PFSK-1 (cell line): ENCODE data around the gene KLF8. TPM values are rescaled to one million over a fixed set of nuclear protein-coding genes. Genes with fewer than 3 reads are reported as not detected.

ENCODE experiments used
- FOXP2 ChIP-seq: optimal IDR thresholded peaks from 2 replicates; pipeline ENCODE3; 2011; ENCODE audit warnings: borderline replicate concordance, control low read depth, inconsistent platforms; ENCODE audit not compliant: insufficient read depth; ENCODE audit errors: extremely low read length, extremely low read depth
- POLR2AphosphoS5 ChIP-seq: IDR thresholded peaks from 2 replicates; pipeline ENCODE4 v1.6.1; 2012; ENCODE audit warnings: low read depth, mild to moderate bottlenecking, control low read depth, low read length, moderate library complexity
- REST ChIP-seq, 2 experiments: IDR thresholded peaks; 2 replicates each; pipeline versions ENCODE4 v1.6.1 to v1.8.0; 2011 to 2012; ENCODE audit warnings: low read depth in 2 of 2, low read length in 2 of 2, control low read depth in 1 of 2, inconsistent platforms in 1 of 2, mild to moderate bottlenecking in 1 of 2, moderate library complexity in 1 of 2; ENCODE audit not compliant: insufficient read depth in 1 of 2
- SIN3A ChIP-seq: IDR thresholded peaks from 2 replicates; pipeline ENCODE4 v1.6.1; 2012; ENCODE audit warnings: mild to moderate bottlenecking, low read length, moderate library complexity, borderline replicate concordance; ENCODE audit not compliant: insufficient read depth
- TAF1 ChIP-seq: IDR thresholded peaks from 2 replicates; pipeline ENCODE4 v1.6.1; 2012; ENCODE audit warnings: low read length, control low read depth, borderline replicate concordance; ENCODE audit not compliant: insufficient read depth
- polyA plus RNA-seq: library from polyadenylated mRNA; unstranded; fragments of >200 nt; gene quantifications from one replicate; pipeline ENCODE4 v1.2.1, GENCODE V29; 2012; ENCODE audit warnings: low read depth, missing spikeins; ENCODE audit not compliant: insufficient read length

KLF8 gene
- polyA plus RNA-seq, result not detected

- TF ChIP-seq TAF1 (no peak), REST (IDR thresholded peaks at IDR 0.05; ENCODE audit: insufficient read depth in 1 of 2, low read depth in 2 of 2, low read length in 2 of 2) (no peak), SIN3A (no peak), FOXP2 (no peak), POLR2AphosphoS5 (no peak)
These were observed at the start of gene KLF8 for GRCh38 chrX:56232221-56233082. Gene KLF8, plus strand, starts transcription at chrX:56232356. Its CDS starts 979 bp downstream, at chrX:56233335.

GRCh38 chrX:56211701-56212100, 20.5 kb upstream of the KLF8 start:
- TF ChIP-seq SIN3A (no peak), FOXP2 (no peak), REST (IDR thresholded peaks at IDR 0.05; ENCODE audit: insufficient read depth in 1 of 2, low read depth in 2 of 2, low read length in 2 of 2) (no peak), POLR2AphosphoS5 (no peak), TAF1 (no peak)

GRCh38 chrX:56216332-56216731, 15.8 kb upstream of the KLF8 start:
- no peak for TF ChIP-seq REST (IDR thresholded peaks at IDR 0.05; ENCODE audit: insufficient read depth in 1 of 2, low read depth in 2 of 2, low read length in 2 of 2)

- TF ChIP-seq REST (IDR thresholded peaks at IDR 0.05; ENCODE audit: insufficient read depth in 1 of 2, low read depth in 2 of 2, low read length in 2 of 2) (no peak), TAF1 (no peak), POLR2AphosphoS5 (no peak), FOXP2 (no peak)
These were observed 12.5 kb upstream of the KLF8 start for GRCh38 chrX:56219700-56220099.

- TF ChIP-seq SIN3A (no peak), TAF1 (no peak), REST (IDR thresholded peaks at IDR 0.05; ENCODE audit: insufficient read depth in 1 of 2, low read depth in 2 of 2, low read length in 2 of 2) (no peak), POLR2AphosphoS5 (no peak), FOXP2 (no peak)
These were observed 11.1 kb upstream of the KLF8 start for GRCh38 chrX:56221101-56221500.
